Measurements from ENCODE around the gene CARD16.
"Not testable (repeated sequence)": the region's sequence is repeated elsewhere in the genome, so short reads cannot be mapped to it uniquely, and the experiment has no call there.

The CARD16 gene

DNA sequence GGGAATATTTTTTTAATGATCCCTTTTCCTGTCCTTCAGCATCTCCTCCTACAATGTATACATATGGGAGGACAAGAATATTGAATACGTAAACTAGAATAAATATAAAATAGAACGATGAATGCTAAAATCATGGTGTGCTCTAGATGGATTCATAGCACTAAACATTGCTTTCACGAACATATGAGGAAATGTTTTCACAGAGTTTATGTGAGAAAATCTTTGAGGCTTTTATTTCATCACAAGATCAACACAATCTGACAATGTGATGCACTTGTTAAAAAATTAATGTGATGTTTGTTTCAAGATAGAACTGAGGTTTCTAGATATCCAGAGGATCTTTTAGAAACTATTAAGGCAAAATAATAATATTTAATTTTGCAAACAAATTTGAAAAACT lies 3.0 kb downstream of the CARD16 start:
- TF ChIP-seq, protein P1, sequence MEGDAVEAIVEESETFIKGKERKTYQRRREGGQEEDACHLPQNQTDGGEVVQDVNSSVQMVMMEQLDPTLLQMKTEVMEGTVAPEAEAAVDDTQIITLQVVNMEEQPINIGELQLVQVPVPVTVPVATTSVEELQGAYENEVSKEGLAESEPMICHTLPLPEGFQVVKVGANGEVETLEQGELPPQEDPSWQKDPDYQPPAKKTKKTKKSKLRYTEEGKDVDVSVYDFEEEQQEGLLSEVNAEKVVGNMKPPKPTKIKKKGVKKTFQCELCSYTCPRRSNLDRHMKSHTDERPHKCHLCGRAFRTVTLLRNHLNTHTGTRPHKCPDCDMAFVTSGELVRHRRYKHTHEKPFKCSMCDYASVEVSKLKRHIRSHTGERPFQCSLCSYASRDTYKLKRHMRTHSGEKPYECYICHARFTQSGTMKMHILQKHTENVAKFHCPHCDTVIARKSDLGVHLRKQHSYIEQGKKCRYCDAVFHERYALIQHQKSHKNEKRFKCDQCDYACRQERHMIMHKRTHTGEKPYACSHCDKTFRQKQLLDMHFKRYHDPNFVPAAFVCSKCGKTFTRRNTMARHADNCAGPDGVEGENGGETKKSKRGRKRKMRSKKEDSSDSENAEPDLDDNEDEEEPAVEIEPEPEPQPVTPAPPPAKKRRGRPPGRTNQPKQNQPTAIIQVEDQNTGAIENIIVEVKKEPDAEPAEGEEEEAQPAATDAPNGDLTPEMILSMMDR (IDR thresholded peaks at IDR 0.05; ENCODE audit: insufficient read depth, low read length, missing control alignments): no peak
- ChIA-PET POLR2A (no interaction called here), CTCF (no interaction called here)
- no peak for DNase-seq (ENCODE audit: low read depth, low spot score)
- no peak overlapping the region for H3K4me3 ChIP-seq (ENCODE audit: low read depth, low read length)

DNA sequence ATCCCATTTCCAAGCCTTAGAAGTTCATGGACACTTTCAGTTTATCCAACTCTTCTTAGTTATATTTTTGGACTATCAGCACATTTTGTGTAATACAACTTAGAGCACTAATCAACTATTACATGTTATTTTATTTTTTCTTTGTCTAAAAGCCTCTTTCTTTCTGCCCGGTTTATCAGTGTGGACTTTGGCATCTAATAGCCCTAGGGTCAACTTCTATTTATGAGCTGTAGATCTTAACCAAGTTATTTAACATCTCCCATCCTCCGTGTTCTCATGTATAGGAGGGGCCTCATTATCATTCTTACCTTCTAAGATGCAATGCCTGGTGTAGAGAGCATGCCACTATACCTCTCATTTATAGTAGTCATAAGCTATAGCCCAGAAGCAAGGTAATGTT lies 4.4 kb downstream of the CARD16 start:
- POLR2A ChIA-PET: no interaction called here
- DNase-seq (ENCODE audit: low read depth, low spot score): no peak
- TF ChIP-seq, protein P1 (IDR thresholded peaks at IDR 0.05; ENCODE audit: insufficient read depth, low read length, missing control alignments): no peak
- CTCF ChIA-PET: no interaction called here
- no peak overlapping the region for H3K4me3 ChIP-seq (ENCODE audit: low read depth, low read length)

DNA sequence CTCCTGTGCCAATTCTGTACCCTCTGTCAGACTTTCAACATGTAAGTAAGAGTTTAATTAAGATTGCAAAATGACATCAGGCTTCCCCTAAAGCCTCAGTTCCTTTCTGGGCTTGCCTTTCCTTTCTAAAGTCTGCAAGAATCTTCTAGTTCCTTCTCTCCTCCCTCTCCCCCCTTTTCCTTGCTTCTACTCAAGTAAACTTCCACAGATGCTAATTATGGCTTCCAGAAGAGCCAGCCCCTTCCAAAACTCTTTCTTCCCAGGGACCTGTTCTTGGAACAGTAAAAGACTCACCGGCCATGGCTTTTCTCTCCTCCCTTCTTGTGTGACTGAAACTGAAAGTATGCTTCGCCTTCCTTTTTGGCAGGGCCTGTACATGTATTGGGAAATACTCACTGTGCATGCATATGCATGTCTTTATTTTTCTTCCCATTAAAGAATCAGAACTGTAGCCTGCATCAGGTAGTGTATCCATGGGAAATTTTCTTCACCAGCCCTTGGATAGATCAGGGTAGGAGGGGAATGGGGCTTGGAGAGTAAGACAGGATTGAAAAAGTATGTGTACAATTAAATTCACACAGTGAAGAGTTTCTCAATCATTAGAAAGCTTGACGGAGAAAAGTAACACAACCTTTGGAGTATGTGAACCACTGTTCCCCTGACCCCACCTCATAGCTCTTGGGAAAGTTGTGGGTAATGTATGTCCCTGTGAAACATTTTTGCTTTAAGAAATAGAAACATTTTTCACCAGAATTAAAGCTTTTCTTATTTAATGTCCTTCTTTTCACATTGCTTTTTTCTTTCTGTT lies 10.1 kb downstream of the CARD16 start, which contains the start of gene CASP1:
Gene CASP1, minus strand, starts transcription at position 332 of the 808 bp plus-strand sequence. Its CDS starts 31 bp downstream, at position 301.
- TF ChIP-seq, protein P1 (IDR thresholded peaks at IDR 0.05; ENCODE audit: insufficient read depth, low read length, missing control alignments): no peak
- ChIA-PET POLR2A (no interaction called here), CTCF (no interaction called here)
- DNase-seq (ENCODE audit: low read depth, low spot score): peak; percentile 45
- H3K4me3 ChIP-seq (ENCODE audit: low read depth, low read length): peak within 1 kb of the TSS; percentile 47

DNA sequence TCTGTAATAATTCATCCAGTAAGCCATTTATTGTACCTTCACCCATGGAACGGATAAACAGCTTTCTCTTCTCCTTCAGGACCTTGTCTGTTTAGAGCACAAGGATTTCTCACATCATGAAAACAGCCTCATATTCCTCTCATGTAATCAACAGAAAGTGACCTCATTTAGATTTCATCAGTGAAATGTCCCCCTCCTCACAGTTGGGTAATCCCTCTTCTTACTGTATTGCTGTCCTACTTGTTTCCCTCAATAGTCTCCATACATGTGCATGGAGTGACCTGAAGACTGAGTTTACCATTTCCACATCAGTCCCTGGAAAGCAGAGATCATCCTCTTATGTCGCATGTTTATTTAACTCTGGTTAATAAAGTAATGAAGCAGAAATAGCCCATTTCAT lies 10.7 kb downstream of the CARD16 start:
- POLR2A ChIA-PET; H3K4me3 ChIP-seq (ENCODE audit: low read depth, low read length); CTCF ChIA-PET; DNase-seq (ENCODE audit: low read depth, low spot score): not testable (repeated sequence)

DNA sequence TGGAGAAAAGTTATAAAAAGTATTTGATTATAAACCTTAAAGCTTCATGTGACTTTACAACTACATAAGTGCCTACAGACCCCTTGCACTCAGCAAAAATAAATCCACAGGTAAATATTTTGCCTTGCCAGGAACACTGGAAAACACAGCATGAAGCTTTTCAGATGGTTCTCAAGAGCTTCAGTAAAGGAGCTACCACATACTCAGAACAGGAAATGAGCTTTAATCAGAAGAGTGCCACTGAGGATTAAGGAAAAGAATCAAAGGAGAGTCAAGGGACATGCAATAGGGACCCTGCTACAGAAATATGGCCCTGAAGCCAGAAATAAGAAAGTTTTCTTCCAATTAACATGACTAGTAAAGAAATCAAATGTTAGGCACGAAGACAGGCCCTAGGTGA lies 11.4 kb downstream of the CARD16 start:
- TF ChIP-seq, protein P1 (IDR thresholded peaks at IDR 0.05; ENCODE audit: insufficient read depth, low read length, missing control alignments): no peak
- ChIA-PET CTCF (no interaction called here), POLR2A (no interaction called here)
- DNase-seq (ENCODE audit: low read depth, low spot score): no peak
- H3K4me3 ChIP-seq (ENCODE audit: low read depth, low read length): no peak overlapping the region

DNA sequence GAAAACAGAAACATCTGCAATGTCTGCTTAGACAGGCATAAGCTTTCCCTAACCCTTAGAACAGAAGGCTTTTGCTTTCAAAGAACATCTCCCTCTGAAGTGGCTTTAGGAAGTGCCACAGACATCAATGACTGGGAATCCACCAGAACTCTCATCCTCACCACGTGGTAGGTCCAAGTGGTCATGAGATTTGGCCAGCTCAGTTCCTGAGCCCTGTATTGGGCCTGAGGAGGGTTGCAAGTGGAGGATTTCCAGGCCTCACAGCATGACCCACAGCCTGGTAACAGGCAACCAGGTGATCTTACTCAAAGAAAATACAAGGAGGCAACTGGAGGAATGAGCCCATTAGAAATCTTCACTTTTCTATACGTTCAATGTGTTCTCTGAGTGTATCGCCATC lies 11.8 kb downstream of the CARD16 start:
- DNase-seq (ENCODE audit: low read depth, low spot score): no peak
- POLR2A ChIA-PET: no interaction called here
- no peak overlapping the region for H3K4me3 ChIP-seq (ENCODE audit: low read depth, low read length)
- CTCF ChIA-PET: no interaction called here
- TF ChIP-seq, protein P1 (IDR thresholded peaks at IDR 0.05; ENCODE audit: insufficient read depth, low read length, missing control alignments): no peak

DNA sequence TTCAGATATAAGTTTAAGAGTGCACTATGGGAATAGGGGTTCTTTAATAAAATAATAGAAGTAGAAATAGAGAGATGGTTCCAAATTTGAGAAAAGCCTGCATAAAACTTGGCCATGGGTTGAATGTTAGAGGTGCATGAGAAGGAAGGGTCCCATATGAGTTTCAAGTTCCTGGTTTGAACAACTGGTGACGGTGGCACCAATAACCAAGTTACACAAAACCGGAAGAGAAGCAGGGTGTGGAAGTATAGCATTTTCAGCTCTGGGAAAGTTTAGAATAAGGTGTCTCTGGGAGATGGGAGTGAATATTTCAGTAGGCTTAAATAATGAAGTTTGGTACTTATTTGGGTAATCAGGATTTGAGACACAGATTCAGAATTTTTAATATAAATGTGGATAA lies 12.6 kb downstream of the CARD16 start:
- POLR2A ChIA-PET: no interaction called here
- no peak overlapping the region for H3K4me3 ChIP-seq (ENCODE audit: low read depth, low read length)
- CTCF ChIA-PET: no interaction called here
- DNase-seq (ENCODE audit: low read depth, low spot score): no peak
- TF ChIP-seq, protein P1 (IDR thresholded peaks at IDR 0.05; ENCODE audit: insufficient read depth, low read length, missing control alignments): no peak
